ENCODE data around the gene FBXL7.

Gene FBXL7

GRCh38 chr5:15902066-15902465, 402.1 kb downstream of the FBXL7 start:
- TF ChIP-seq CTCF (IDR thresholded peaks at IDR 0.05; ENCODE audit: low read depth, low read length, missing control alignments), result no peak
- no peak for DNase-seq (ENCODE audit: extremely low read depth, low read depth)

GRCh38 chr5:15904899-15905830, 405.2 kb downstream of the FBXL7 start:
- DNase-seq (ENCODE audit: extremely low read depth, low read depth), result no peak
- TF ChIP-seq CTCF (IDR thresholded peaks at IDR 0.05; ENCODE audit: low read depth, low read length, missing control alignments), result no peak
- no peak overlapping the region for H3K4me3 ChIP-seq (replicated peaks; ENCODE audit: low read depth, low read length)

More at GRCh38 chr5:15902066-15902465, 402.1 kb downstream of the FBXL7 start:
- no peak overlapping the region for H3K4me3 ChIP-seq (replicated peaks; ENCODE audit: low read depth, low read length)

GRCh38 chr5:15914638-15915037, 414.7 kb downstream of the FBXL7 start:
- H3K4me3 ChIP-seq (replicated peaks; ENCODE audit: low read depth, low read length), result peak overlapping the region; percentile 9; the same call in 1 of the 2 replicates
- no peak for DNase-seq (ENCODE audit: extremely low read depth, low read depth)

GRCh38 chr5:15926586-15926985, 426.6 kb downstream of the FBXL7 start:
- no peak overlapping the region for H3K4me3 ChIP-seq (replicated peaks; ENCODE audit: low read depth, low read length)
- no peak for TF ChIP-seq CTCF (IDR thresholded peaks at IDR 0.05; ENCODE audit: low read depth, low read length, missing control alignments)
- DNase-seq (ENCODE audit: extremely low read depth, low read depth), result no peak

More at GRCh38 chr5:15914638-15915037, 414.7 kb downstream of the FBXL7 start:
- no peak for TF ChIP-seq CTCF (IDR thresholded peaks at IDR 0.05; ENCODE audit: low read depth, low read length, missing control alignments)

- DNase-seq (ENCODE audit: extremely low read depth, low read depth), result no peak
- no peak overlapping the region for H3K4me3 ChIP-seq (replicated peaks; ENCODE audit: low read depth, low read length)
- TF ChIP-seq CTCF (IDR thresholded peaks at IDR 0.05; ENCODE audit: low read depth, low read length, missing control alignments), result no peak
These were observed 427.9 kb downstream of the FBXL7 start for GRCh38 chr5:15927710-15928380.

- peak; percentile 47 for DNase-seq (ENCODE audit: extremely low read depth, low read depth)
- no peak for TF ChIP-seq CTCF (IDR thresholded peaks at IDR 0.05; ENCODE audit: low read depth, low read length, missing control alignments)
These were observed 429.8 kb downstream of the FBXL7 start for GRCh38 chr5:15929611-15930263.

More at GRCh38 chr5:15929611-15930263, 429.8 kb downstream of the FBXL7 start:
- no peak overlapping the region for H3K4me3 ChIP-seq (replicated peaks; ENCODE audit: low read depth, low read length)
